GM06990 (cell line): Measurements from ENCODE around the gene TMEM170B.

Source experiments
- DNase-seq: peaks from one replicate; pipeline ENCODE4 v3.0.0-alpha.2; 2011; ENCODE audit not compliant: insufficient read length; ENCODE audit errors: extremely low read depth
- H3K27me3 ChIP-seq: replicated peaks from 2 replicates; pipeline ENCODE4 v1.6.0; 2011; ENCODE audit warnings: low read length; ENCODE audit not compliant: control insufficient read depth, insufficient read depth
- H3K36me3 ChIP-seq: 2 replicates; pipeline ENCODE4 v1.5.1; 2011; ENCODE audit warnings: low read length; ENCODE audit not compliant: control insufficient read depth, insufficient read depth
- H3K4me3 ChIP-seq: replicated peaks from 2 replicates; pipeline ENCODE4 v1.5.1; 2011; ENCODE audit warnings: low read depth, mild to moderate bottlenecking, control low read depth, low read length
- TF ChIP-seq, protein P1 (sequence below): IDR thresholded peaks from 2 replicates; pipeline ENCODE4 v1.5.1; 2011; ENCODE audit warnings: low read length, control low read depth, mild to moderate bottlenecking, inconsistent platforms; ENCODE audit not compliant: insufficient read depth, poor library complexity, severe bottlenecking

TMEM170B gene

DNA sequence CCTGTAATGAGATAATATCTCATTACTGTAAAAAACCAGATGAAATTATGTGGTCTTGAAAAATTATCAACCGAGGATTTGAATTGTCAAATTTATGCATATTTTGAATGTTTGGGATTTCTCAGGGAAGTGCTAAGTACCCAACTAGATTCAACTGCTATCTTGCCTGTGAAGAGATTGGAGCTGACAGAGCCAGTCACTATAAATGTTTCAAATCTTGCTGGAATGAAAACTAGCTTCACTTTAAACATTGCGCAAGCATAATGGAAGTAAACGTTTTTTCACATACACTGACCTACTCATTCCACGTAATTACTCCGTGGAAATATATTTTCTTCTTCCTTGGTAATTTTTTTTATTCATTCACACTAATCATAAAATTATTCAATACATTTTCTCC is 46.7 kb downstream of the TMEM170B start:
- TF ChIP-seq, protein P1, sequence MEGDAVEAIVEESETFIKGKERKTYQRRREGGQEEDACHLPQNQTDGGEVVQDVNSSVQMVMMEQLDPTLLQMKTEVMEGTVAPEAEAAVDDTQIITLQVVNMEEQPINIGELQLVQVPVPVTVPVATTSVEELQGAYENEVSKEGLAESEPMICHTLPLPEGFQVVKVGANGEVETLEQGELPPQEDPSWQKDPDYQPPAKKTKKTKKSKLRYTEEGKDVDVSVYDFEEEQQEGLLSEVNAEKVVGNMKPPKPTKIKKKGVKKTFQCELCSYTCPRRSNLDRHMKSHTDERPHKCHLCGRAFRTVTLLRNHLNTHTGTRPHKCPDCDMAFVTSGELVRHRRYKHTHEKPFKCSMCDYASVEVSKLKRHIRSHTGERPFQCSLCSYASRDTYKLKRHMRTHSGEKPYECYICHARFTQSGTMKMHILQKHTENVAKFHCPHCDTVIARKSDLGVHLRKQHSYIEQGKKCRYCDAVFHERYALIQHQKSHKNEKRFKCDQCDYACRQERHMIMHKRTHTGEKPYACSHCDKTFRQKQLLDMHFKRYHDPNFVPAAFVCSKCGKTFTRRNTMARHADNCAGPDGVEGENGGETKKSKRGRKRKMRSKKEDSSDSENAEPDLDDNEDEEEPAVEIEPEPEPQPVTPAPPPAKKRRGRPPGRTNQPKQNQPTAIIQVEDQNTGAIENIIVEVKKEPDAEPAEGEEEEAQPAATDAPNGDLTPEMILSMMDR: no peak
- no peaks in the 10 kb centered on the region for H3K36me3 ChIP-seq
- no peak overlapping the region for H3K4me3 ChIP-seq
- no peak for DNase-seq
- H3K27me3 ChIP-seq: no peaks in the 10 kb centered on the region

DNA sequence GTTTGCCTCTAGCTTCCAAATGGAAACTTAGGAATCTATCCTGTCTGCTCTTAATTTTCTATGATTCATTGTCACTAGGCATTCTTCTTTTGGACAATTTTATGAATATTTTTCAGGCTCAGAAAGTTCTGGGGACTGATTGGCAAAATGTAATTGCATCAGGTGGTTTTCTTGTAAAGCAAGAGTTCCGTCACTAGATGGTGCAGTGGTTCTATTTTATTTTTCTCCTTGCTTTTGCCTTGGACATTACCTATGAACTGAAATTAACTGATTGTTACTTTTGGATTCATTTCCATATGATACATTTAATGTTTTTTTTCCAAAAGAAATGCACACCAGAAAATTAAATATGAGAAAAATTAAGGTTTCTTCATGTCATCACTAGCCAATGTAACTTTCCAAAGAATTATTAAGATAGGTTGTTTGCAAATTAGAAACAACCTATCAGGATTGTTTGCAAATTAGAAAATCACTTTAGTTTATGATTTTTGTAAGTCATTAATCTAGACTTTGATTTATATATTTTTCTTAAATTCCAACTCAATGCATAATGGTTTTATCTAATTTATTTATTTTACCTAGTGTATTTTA is 48.0 kb downstream of the TMEM170B start:
- H3K36me3 ChIP-seq: no peaks in the 10 kb centered on the region
- H3K4me3 ChIP-seq: no peak overlapping the region
- TF ChIP-seq, protein P1: peak; percentile 44
- H3K27me3 ChIP-seq: no peaks in the 10 kb centered on the region
- DNase-seq: no peak

DNA sequence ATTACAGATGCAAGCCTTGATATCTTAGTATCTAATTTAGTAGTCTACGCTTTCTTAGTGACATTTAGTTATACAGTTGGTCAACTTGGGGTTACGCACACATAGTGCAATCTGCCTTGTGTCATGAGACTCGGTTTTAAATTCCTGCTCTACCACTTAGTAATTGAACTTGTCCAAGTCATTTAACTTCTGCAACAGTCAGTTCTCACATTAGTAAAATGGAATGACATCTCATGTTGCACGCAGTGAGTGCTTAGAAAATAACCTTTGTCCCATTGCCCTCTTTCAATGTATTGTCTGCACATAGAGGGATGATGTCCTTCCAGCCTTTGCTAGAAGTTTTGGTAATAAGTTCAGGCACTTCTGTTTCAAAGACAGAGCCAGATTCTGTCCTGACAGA is 48.6 kb downstream of the TMEM170B start:
- no peak for DNase-seq
- TF ChIP-seq, protein P1: no peak
- H3K36me3 ChIP-seq: no peaks in the 10 kb centered on the region
- H3K27me3 ChIP-seq: no peaks in the 10 kb centered on the region
- H3K4me3 ChIP-seq: no peak overlapping the region

DNA sequence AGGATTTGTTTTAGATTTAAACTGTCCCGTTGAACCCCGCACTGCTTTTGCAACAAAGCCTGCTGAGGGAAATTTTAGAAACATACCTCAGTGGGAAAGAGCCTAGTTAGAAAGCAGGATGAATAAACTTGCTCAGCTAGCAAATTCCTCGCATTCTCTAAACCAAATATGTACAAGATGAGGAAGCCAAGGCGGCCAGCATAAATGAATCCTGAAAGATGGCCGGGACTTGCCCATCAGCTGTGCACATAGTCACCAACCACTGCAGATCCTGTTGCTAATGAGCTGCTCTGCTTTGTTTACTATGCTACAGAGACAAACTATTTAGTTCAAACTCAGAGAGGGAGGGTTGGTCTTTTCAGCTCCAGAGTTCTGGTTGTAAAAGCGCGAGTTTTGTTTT is 49.0 kb downstream of the TMEM170B start:
- Histone ChIP-seq H3K27me3 (no peaks in the 10 kb centered on the region), H3K4me3 (no peak overlapping the region), H3K36me3 (no peaks in the 10 kb centered on the region)
- TF ChIP-seq, protein P1: no peak
- DNase-seq: no peak

DNA sequence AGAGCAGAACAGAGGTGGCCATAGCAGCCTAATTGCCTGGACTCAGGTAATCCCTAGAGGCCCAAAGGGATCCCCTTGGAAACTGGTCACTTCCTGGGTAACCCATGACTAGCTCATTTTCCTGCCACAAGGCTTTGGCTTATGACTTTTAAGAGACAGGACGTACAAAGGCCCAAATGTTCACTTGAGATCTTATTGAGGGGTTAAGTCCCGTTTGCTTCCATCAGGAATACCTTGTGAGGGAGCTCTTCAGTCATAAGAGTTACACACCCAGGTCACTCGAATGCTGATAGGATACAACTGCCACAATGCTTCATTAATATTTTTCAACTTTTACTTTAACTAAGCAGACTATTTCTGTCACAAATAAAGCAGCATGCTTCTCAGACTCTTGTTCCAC is 51.7 kb downstream of the TMEM170B start:
- TF ChIP-seq, protein P1: no peak
- no peaks in the 10 kb centered on the region for H3K27me3 ChIP-seq
- H3K36me3 ChIP-seq: no peaks in the 10 kb centered on the region
- no peak overlapping the region for H3K4me3 ChIP-seq
- DNase-seq: no peak
